PFSK-1 (cell line): ENCODE results near the gene CEP63.

Source experiments
- POLR2AphosphoS5 ChIP-seq: IDR thresholded peaks from 2 replicates; pipeline ENCODE4 v1.6.1; 2012; ENCODE audit warnings: low read depth, mild to moderate bottlenecking, control low read depth, low read length, moderate library complexity
- TF ChIP-seq, protein P1 (sequence below), 2 experiments: IDR thresholded peaks; 2 replicates each; pipeline versions ENCODE4 v1.6.1 to v1.8.0; 2011 to 2012; ENCODE audit warnings: low read depth in 2 of 2, low read length in 2 of 2, control low read depth in 1 of 2, inconsistent platforms in 1 of 2, mild to moderate bottlenecking in 1 of 2, moderate library complexity in 1 of 2; ENCODE audit not compliant: insufficient read depth in 1 of 2

DNA sequence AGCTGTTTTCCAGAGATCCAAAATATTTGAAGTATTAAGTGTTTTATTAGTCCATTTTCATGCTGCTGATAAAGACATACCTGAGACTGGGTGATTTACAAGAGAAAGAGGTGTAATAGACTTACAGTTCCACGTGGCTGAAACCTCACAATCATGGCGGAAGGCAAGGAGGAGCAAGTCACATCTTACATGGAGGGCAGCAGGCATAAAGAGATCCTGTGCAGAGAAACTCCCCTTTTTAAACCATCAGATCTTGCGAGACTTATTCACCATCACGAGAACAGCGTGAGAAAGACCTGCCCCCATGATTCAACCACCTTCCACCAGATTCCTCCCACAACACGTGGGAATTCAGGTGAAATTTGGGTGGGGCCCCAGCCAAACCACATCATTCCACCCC is 82.9 kb downstream of the CEP63 start:
- TF ChIP-seq, protein P1, sequence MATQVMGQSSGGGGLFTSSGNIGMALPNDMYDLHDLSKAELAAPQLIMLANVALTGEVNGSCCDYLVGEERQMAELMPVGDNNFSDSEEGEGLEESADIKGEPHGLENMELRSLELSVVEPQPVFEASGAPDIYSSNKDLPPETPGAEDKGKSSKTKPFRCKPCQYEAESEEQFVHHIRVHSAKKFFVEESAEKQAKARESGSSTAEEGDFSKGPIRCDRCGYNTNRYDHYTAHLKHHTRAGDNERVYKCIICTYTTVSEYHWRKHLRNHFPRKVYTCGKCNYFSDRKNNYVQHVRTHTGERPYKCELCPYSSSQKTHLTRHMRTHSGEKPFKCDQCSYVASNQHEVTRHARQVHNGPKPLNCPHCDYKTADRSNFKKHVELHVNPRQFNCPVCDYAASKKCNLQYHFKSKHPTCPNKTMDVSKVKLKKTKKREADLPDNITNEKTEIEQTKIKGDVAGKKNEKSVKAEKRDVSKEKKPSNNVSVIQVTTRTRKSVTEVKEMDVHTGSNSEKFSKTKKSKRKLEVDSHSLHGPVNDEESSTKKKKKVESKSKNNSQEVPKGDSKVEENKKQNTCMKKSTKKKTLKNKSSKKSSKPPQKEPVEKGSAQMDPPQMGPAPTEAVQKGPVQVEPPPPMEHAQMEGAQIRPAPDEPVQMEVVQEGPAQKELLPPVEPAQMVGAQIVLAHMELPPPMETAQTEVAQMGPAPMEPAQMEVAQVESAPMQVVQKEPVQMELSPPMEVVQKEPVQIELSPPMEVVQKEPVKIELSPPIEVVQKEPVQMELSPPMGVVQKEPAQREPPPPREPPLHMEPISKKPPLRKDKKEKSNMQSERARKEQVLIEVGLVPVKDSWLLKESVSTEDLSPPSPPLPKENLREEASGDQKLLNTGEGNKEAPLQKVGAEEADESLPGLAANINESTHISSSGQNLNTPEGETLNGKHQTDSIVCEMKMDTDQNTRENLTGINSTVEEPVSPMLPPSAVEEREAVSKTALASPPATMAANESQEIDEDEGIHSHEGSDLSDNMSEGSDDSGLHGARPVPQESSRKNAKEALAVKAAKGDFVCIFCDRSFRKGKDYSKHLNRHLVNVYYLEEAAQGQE (IDR thresholded peaks at IDR 0.05; ENCODE audit: insufficient read depth in 1 of 2, low read depth in 2 of 2, low read length in 2 of 2): no peak
- TF ChIP-seq POLR2AphosphoS5: no peak
